ENCODE results near the gene FRS2.

GRCh38 chr12:69544087-69544486 lies 73.9 kb downstream of the FRS2 start:
- TF ChIP-seq POLR2AphosphoS5 (IDR thresholded peaks at IDR 0.05; ENCODE audit: low read depth) = no peak
- no peak for TF ChIP-seq CTCF (IDR thresholded peaks at IDR 0.05; ENCODE audit: insufficient read depth, low read length)
